Panc1 (cell line): ENCODE results near the gene RALGPS2.

Experiments
- CTCF ChIP-seq: fragments of 450-650 bp; IDR thresholded peaks from 2 replicates; pipeline ENCODE4 v1.5.1; 2017; ENCODE audit warnings: mild to moderate bottlenecking
- REST ChIP-seq, 2 experiments: IDR thresholded peaks; 2 replicates each; pipeline ENCODE4 v1.6.1; 2011 to 2012; ENCODE audit warnings: low read depth in 2 of 2, control low read depth in 1 of 2, low read length in 1 of 2, mild to moderate bottlenecking in 1 of 2, moderate library complexity in 1 of 2; ENCODE audit not compliant: insufficient read depth in 1 of 2
- SIN3A ChIP-seq: IDR thresholded peaks from 2 replicates; pipeline ENCODE4 v1.6.1; 2012; ENCODE audit warnings: low read depth, mild to moderate bottlenecking, low read length, moderate library complexity, borderline replicate concordance; ENCODE audit not compliant: insufficient read depth

GRCh38 chr1:178862416-178862815 is 137.4 kb downstream of the RALGPS2 start:
- no peak for TF ChIP-seq CTCF
- TF ChIP-seq SIN3A: no peak
- TF ChIP-seq REST (IDR thresholded peaks at IDR 0.05; ENCODE audit: insufficient read depth in 1 of 2, low read depth in 2 of 2, low read length in 1 of 2): no peak
